ENCODE data around the gene FAM110A. TPM values are rescaled to one million over a fixed set of nuclear protein-coding genes. Genes with fewer than 3 reads are reported as not detected.
A peak's percentile ranks its signal among the peaks of the same experiment; 100 is the strongest.
"Not testable (repeated sequence)": the region's sequence is repeated elsewhere in the genome, so short reads cannot be mapped to it uniquely, and the experiment has no call there.

Gene FAM110A
- total RNA-seq, 1 donor = 13.2 TPM

- no peak for DNase-seq (ENCODE audit: low read depth in 2 of 3, low spot score in 2 of 3)
Measured at GRCh38 chr20:841568-842546, 8.3 kb downstream of the FAM110A start.

GRCh38 chr20:842547-842940, 9.0 kb downstream of the FAM110A start:
- no peak for DNase-seq (ENCODE audit: low read depth in 2 of 3, low spot score in 2 of 3)

GRCh38 chr20:843912-844311, 10.4 kb downstream of the FAM110A start:
- DNase-seq (ENCODE audit: low read depth in 2 of 3, low spot score in 2 of 3) = no peak

- DNase-seq (ENCODE audit: low read depth in 2 of 3, low spot score in 2 of 3) = peak; percentile 55 to 93 (median 87)
Measured at GRCh38 chr20:844473-845225, 11.1 kb downstream of the FAM110A start.

GRCh38 chr20:845226-845868, 11.8 kb downstream of the FAM110A start:
- no peak for DNase-seq (ENCODE audit: low read depth in 2 of 3, low spot score in 2 of 3)

- peak in 1 of 3 donors; percentile 47 for DNase-seq (ENCODE audit: low read depth in 2 of 3, low spot score in 2 of 3)
Measured at GRCh38 chr20:845941-846893, 12.7 kb downstream of the FAM110A start.

- DNase-seq (ENCODE audit: low read depth in 2 of 3, low spot score in 2 of 3) = peak in 2 of 3 donors; percentile 61 to 79
Measured at GRCh38 chr20:846894-847278, 13.4 kb downstream of the FAM110A start.

- no peak for DNase-seq (ENCODE audit: low read depth in 2 of 3, low spot score in 2 of 3)
Measured at GRCh38 chr20:848193-848592, 14.7 kb downstream of the FAM110A start.

GRCh38 chr20:848731-849130, 15.2 kb downstream of the FAM110A start:
- DNase-seq (ENCODE audit: low read depth in 2 of 3, low spot score in 2 of 3) = not testable (repeated sequence)

GRCh38 chr20:853406-853996, 20.0 kb downstream of the FAM110A start:
- DNase-seq (ENCODE audit: low read depth in 2 of 3, low spot score in 2 of 3) = no peak

GRCh38 chr20:854601-855000, 21.1 kb downstream of the FAM110A start:
- no peak for DNase-seq (ENCODE audit: low read depth in 2 of 3, low spot score in 2 of 3)

GRCh38 chr20:855466-856360, 22.2 kb downstream of the FAM110A start:
- DNase-seq (ENCODE audit: low read depth in 2 of 3, low spot score in 2 of 3) = peak in 1 of 3 donors; percentile 28

GRCh38 chr20:856361-856775, 22.9 kb downstream of the FAM110A start:
- peak in 1 of 3 donors; percentile 58 for DNase-seq (ENCODE audit: low read depth in 2 of 3, low spot score in 2 of 3)

- no peak for DNase-seq (ENCODE audit: low read depth in 2 of 3, low spot score in 2 of 3)
Measured at GRCh38 chr20:858011-858410, 24.5 kb downstream of the FAM110A start.

GRCh38 chr20:859751-860231, 26.3 kb downstream of the FAM110A start:
- no peak for DNase-seq (ENCODE audit: low read depth in 2 of 3, low spot score in 2 of 3)

- DNase-seq (ENCODE audit: low read depth in 2 of 3, low spot score in 2 of 3) = no peak
Measured at GRCh38 chr20:860891-861290, 27.4 kb downstream of the FAM110A start.

- no peak for DNase-seq (ENCODE audit: low read depth in 2 of 3, low spot score in 2 of 3)
Measured at GRCh38 chr20:865440-865839, 31.9 kb downstream of the FAM110A start.

- no peak for DNase-seq (ENCODE audit: low read depth in 2 of 3, low spot score in 2 of 3)
Measured at GRCh38 chr20:868279-868678, 34.8 kb downstream of the FAM110A start.
